Measurements from ENCODE around the gene EIF4G3.

DNA sequence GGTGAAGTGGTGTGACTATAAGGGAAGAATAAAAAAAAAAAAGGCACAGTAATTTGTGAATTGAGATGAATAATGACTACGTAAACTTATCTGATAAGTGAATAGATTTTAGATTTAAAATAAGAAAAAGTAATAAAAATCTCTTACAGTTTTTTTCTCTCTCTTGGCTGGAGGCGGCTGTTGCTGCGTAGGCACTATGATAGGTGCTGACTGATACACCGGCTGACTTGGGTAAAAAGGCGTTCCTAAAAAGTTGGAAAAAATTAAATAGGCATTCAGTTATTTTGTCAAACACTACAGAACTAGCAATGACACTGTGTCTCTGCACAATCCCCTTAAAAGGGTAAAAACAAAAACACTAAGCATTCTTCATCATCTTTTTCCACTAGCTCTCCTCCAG lies 203.8 kb downstream of the EIF4G3 start:
- TF ChIP-seq RARB (CRISPR knock-in tag; IDR thresholded peaks at IDR 0.05) (no peak), PATZ1 (CRISPR knock-in tag; IDR thresholded peaks at IDR 0.05; ENCODE audit: borderline replicate concordance) (no peak), ZFP3 (CRISPR knock-in tag; IDR thresholded peaks at IDR 0.05) (no peak), ISL1 (CRISPR knock-in tag; IDR thresholded peaks at IDR 0.05) (no peak), ESRRG (CRISPR knock-in tag; IDR thresholded peaks at IDR 0.05) (no peak), ZFP30 (CRISPR knock-in tag; IDR thresholded peaks at IDR 0.05) (no peak), ARNTL (CRISPR knock-in tag; IDR thresholded peaks at IDR 0.05; ENCODE audit: borderline replicate concordance, low read depth) (no peak)
